Measurements from ENCODE around the gene PLA2G2D.

PLA2G2D gene

DNA sequence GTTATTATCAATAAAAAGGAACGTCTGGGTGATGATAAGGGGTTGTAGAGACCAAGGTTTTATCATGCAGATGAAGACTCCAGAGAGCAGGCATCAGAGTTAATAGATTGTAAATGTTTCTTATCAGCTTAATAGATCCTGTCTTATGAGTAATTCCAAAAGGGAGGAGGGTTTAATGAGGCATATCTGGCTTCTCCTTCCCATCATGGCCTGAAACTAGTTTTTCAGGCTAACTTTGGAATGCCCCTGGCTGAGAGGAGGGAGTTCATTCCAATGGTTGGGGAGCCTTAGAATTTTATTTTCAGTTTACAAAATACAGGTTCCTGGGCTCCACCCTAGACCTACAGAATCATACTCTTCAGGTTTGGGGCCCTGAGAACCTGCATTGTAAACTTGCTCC, 13.5 kb downstream of the PLA2G2D start:
- TF ChIP-seq POLR2AphosphoS5 (IDR thresholded peaks at IDR 0.05; ENCODE audit: low read depth, low read length) (no peak), TAF1 (IDR thresholded peaks at IDR 0.05; ENCODE audit: borderline replicate concordance, insufficient read depth, low read length) (no peak), FOXP2 (optimal IDR thresholded peaks at IDR 0.05; ENCODE audit: borderline replicate concordance, extremely low read depth, extremely low read length, insufficient read depth) (no peak), SIN3A (IDR thresholded peaks at IDR 0.05; ENCODE audit: borderline replicate concordance, insufficient read depth, low read length) (no peak)
- TF ChIP-seq, protein P1, sequence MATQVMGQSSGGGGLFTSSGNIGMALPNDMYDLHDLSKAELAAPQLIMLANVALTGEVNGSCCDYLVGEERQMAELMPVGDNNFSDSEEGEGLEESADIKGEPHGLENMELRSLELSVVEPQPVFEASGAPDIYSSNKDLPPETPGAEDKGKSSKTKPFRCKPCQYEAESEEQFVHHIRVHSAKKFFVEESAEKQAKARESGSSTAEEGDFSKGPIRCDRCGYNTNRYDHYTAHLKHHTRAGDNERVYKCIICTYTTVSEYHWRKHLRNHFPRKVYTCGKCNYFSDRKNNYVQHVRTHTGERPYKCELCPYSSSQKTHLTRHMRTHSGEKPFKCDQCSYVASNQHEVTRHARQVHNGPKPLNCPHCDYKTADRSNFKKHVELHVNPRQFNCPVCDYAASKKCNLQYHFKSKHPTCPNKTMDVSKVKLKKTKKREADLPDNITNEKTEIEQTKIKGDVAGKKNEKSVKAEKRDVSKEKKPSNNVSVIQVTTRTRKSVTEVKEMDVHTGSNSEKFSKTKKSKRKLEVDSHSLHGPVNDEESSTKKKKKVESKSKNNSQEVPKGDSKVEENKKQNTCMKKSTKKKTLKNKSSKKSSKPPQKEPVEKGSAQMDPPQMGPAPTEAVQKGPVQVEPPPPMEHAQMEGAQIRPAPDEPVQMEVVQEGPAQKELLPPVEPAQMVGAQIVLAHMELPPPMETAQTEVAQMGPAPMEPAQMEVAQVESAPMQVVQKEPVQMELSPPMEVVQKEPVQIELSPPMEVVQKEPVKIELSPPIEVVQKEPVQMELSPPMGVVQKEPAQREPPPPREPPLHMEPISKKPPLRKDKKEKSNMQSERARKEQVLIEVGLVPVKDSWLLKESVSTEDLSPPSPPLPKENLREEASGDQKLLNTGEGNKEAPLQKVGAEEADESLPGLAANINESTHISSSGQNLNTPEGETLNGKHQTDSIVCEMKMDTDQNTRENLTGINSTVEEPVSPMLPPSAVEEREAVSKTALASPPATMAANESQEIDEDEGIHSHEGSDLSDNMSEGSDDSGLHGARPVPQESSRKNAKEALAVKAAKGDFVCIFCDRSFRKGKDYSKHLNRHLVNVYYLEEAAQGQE (IDR thresholded peaks at IDR 0.05; ENCODE audit: insufficient read depth in 1 of 2, low read depth in 2 of 2, low read length in 2 of 2): no peak

DNA sequence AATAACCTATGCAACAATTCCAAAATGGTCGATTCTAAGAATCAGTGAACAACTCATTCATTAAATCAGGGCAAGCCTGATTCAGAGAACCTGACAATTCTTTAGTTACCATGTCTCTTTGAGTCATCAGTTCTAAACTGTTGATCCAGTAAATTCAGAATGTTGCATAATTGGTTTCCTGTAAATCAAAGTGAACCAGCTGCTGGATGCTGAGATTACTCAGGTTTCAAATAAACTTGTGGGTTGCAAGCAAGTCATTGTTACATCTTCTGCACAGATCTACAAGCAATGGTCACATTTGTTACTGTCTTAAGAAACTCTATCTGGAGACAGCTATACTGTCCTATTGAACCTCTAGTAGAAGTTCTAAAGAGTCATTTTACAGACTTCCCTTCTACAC, 16.5 kb downstream of the PLA2G2D start:
- TF ChIP-seq, protein P1 (IDR thresholded peaks at IDR 0.05; ENCODE audit: insufficient read depth in 1 of 2, low read depth in 2 of 2, low read length in 2 of 2): no peak
- TF ChIP-seq SIN3A (IDR thresholded peaks at IDR 0.05; ENCODE audit: borderline replicate concordance, insufficient read depth, low read length) (no peak), POLR2AphosphoS5 (IDR thresholded peaks at IDR 0.05; ENCODE audit: low read depth, low read length) (no peak), TAF1 (IDR thresholded peaks at IDR 0.05; ENCODE audit: borderline replicate concordance, insufficient read depth, low read length) (no peak), FOXP2 (optimal IDR thresholded peaks at IDR 0.05; ENCODE audit: borderline replicate concordance, extremely low read depth, extremely low read length, insufficient read depth) (no peak)

DNA sequence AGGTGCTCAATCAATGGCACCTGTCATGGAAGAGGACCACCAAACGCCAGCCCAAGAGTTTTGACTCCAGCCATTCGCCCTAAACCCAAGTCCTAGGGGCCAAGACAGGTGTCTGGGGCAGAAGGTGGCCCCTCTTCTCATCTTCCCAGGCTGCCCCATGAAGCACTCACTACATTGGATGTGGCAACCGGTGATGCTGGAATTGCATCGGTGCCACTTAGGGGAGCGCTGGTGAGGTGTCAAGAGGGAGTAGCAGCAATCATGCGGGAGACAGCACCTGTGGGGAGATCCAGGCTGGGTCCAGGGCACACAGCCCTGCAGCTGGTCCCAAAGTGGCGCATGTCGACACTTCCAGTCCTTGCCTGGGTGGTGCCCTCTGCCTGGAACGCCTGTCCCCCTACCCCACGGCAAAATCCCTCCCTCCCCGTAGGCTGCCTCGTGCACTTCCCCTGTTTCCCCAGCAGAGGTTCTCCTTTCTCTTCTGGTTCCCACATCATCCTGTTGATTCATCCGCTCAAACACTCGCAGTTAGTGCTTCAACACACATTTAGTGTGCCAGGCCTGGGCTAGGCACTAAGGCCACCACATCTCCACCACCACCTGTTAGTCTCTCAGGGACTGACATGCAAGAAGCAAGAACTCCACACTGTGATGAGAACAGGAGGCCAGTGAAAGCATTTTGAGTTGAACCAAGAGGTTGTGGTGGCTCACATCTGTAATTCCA, 18.5 kb downstream of the PLA2G2D start:
- TF ChIP-seq POLR2AphosphoS5 (IDR thresholded peaks at IDR 0.05; ENCODE audit: low read depth, low read length): no peak
- TF ChIP-seq FOXP2 (optimal IDR thresholded peaks at IDR 0.05; ENCODE audit: borderline replicate concordance, extremely low read depth, extremely low read length, insufficient read depth): no peak
- TF ChIP-seq, protein P1 (IDR thresholded peaks at IDR 0.05; ENCODE audit: insufficient read depth in 1 of 2, low read depth in 2 of 2, low read length in 2 of 2): no peak
- no peak for TF ChIP-seq SIN3A (IDR thresholded peaks at IDR 0.05; ENCODE audit: borderline replicate concordance, insufficient read depth, low read length)
- TF ChIP-seq TAF1 (IDR thresholded peaks at IDR 0.05; ENCODE audit: borderline replicate concordance, insufficient read depth, low read length): no peak

DNA sequence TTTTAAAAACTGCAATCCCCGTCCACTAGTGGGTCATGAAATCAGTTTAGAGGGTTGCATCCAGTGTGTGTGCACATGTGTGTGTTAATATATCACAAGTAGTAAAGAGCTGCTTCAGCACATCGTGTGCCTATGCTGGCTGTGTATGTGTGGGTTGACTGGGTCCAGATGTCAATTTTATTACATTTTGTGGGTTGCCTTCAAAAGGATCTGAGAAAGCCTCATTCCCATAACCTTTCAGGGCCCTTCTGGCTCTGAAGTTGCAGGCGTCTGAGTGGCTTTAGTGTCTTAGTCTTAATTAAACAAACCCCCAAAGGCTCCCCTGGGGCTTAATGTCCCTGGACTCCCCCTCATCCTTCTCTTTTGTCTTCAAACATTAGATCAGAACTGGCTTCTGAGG, 19.8 kb downstream of the PLA2G2D start:
- TF ChIP-seq TAF1 (IDR thresholded peaks at IDR 0.05; ENCODE audit: borderline replicate concordance, insufficient read depth, low read length): no peak

DNA sequence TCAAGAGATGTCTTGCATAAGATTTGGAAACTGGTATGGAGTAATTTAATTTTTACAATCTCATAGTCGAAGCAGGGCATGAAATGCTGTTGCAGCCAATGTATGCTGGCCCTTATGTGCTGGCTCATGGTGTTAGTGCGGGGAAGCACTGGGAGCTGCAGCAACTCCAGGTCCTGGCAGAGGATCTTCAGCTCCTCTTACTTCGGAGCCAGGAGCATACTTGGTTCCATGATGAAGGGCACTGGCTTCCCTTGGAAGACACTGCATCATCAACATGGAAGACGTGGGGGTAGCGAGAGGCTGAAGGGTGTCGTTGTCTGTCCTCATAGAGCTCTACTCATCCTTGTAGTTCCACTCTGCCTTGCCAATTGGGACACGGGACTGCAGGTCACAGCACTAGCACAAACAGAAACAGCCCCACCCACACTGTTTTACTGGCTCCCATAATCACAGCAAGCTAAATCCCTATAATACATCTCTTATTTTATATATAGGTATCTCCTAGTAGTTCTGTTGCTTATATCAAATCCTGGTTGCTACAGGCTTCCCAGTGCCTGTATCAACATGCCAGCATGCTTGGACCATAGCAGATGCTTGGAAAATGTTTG, 22.4 kb downstream of the PLA2G2D start:
- TF ChIP-seq TAF1 (IDR thresholded peaks at IDR 0.05; ENCODE audit: borderline replicate concordance, insufficient read depth, low read length) (no peak), POLR2AphosphoS5 (IDR thresholded peaks at IDR 0.05; ENCODE audit: low read depth, low read length) (no peak)
- TF ChIP-seq, protein P1 (IDR thresholded peaks at IDR 0.05; ENCODE audit: insufficient read depth in 1 of 2, low read depth in 2 of 2, low read length in 2 of 2): no peak
